Breast epithelium (tissue), 3 donors: ENCODE results near the gene TTC23.

Experiments used
- CTCF ChIP-seq, 3 donors: fragments of 450-650 bp; IDR thresholded peaks; one replicate each; pipeline ENCODE4 v1.5.1; 2016 to 2017; ENCODE audit warnings: antibody characterized with exemption in 3 of 3, mild to moderate bottlenecking in 3 of 3, moderate library complexity in 3 of 3
- POLR2A ChIP-seq: fragments of 450-650 bp; IDR thresholded peaks from one replicate; pipeline ENCODE4 v1.6.1; 2016; ENCODE audit warnings: antibody characterized with exemption, mild to moderate bottlenecking, moderate library complexity
- POLR2AphosphoS5 ChIP-seq, 3 donors: sonication (generic); formaldehyde crosslinking; IDR thresholded peaks; one replicate each; pipeline ENCODE4 v1.6.1; 2017; ENCODE audit warnings: antibody characterized with exemption in 3 of 3

DNA sequence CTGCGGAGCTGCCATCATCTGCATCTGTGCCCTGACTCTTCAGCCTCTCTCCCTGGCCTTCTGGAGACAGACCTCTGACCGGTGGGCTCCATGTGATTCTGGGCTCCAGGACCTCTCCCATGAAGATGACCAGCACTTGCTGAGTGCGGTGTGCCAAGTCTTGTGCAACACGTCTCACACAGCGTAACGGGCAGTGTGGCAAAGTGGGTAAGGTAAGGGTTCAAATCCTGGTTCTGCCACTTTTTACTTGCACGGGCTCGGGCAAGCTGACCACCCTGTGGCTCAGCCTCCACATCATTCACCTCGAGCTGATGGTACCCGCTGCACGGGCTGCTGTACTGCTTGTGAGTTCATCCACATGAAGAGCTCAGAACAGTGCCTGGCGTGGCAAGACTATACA lies 151.0 kb downstream of the TTC23 start:
- TF ChIP-seq CTCF (IDR thresholded peaks at IDR 0.05) (no peak), POLR2AphosphoS5 (IDR thresholded peaks at IDR 0.05) (no peak), POLR2A (no peak)
